GM19324 (cell line): ENCODE measurements around the gene HTR3A.

Experiments used
- ATAC-seq: cut with Tn5 transposase; IDR thresholded peaks from one replicate; pipeline ENCODE4 v1.9.1; 2021; ENCODE audit warnings: mild to moderate bottlenecking, moderate library complexity; ENCODE audit not compliant: unreplicated experiment, low FRiP score

The HTR3A gene

DNA sequence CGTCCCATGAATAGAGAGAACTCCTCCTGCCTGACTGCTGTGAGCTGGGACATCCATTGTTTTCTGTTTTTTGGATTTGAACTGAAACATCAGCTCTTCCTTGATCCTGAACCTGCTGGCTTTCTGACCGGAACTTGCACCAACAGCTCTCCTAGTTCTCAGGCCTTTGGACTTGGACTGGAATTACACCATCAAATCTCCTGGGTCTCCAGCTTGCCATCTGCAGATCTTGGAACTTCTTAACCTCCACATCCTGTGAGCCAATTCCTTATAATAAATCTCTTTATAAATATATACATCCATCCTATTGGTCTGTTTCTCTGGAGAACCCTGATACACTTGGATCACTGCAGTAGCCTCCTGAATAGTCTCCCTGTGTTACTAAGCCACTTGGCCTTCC lies 42.1 kb downstream of the HTR3A start:
- ATAC-seq: no peak

DNA sequence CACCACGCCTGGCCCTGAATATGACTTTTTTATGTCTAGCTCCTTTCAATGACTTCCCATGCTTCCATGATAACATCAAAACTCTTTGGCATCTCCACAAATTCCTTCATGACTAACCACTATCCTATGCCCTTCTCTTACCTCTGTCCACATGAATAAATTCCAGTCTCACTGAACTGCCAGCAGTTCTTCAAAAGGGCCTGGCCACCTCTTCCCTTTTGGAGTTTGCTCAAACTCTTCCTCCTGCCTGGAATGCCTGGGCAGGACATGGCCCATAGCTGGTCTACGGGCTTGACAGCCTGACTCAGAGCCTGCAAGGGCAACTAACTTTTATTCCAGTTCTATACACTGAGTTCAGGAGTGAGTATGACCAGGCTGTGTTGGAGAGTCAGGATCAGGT lies 42.8 kb downstream of the HTR3A start:
- ATAC-seq: no peak

DNA sequence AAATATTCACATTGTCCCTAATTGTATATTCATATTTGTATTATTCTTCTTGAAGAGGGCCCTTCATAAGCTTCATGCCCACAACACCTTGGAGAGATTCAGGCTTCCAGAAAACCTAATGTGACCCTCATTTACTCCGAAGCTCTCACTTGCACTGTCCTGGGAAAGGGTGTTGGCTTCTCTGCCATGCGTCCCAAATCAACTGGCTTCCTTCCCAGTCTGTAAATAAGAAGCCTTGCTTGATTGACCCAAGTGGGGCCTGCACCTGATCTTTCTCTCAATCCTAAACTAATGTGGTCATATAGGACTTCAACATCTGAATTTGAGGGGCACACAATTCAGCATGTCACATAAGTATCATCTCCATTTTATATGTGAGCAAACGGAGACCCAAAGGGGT lies 44.1 kb downstream of the HTR3A start:
- ATAC-seq: no peak

DNA sequence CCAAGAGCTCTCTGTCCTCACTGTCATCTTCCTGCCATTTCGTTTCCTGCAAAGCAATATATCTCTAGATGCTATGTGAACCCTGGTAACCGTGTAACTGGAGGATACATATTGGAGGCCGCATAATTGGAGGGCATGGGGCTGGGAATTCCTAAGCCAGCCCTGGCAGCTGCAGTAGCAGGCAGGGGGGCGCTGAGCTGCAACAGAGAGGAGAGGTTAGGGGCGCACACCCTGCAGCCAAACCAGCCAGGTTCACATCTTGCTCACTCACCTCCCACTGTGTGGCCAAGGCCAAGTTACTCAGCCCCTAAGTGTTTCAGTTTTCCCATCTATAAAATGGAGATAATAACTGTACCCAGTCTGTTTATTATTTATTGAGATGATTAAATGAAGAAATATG lies 44.7 kb downstream of the HTR3A start:
- no peak for ATAC-seq

DNA sequence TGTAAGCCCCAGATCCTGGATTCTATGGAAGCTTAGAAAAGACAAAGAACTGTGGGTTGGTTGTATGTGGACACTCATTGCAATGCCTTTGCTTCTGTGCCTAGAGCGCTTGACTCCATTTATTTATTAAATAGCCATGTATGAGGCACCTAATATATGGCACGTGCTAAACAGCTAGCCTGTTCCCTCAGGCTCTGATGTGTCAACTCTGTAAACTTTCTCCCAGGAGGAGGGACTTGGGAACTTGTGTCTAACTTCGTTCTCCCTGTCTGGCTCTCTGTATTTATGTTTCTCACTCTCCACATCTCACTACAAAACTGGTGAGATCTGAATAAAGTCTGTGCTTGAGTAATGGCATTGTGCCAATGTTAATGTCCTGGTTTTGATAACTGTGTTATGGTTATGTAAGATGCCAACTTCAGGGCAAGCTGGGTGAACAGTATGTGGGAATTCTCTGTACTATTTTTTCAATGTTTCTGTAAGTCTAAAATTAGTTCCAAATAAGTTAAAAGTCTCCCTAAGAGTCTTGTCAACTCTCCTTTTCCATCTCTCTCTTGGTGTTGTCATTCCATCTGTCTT lies 50.5 kb downstream of the HTR3A start:
- ATAC-seq: no peak

DNA sequence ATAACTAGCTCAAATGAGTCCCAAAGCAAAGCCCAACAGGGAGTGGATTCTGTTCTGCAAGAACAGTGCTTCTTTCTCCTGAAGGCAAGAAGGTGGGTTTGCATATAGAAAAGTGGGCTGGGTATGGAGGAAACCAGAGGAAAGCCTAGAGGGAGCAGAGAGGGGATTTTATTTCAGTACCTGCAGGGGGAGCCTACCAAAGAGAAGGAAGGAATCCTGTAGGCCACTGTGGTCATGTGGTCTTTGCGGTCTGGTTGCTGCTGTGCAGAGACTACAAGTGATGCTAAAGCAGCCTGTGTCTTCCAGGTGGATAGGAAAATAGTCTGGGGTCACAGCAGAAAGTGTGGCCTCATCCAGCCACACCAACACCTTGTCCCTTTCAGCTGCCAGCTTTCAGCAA lies 51.4 kb downstream of the HTR3A start:
- ATAC-seq: no peak

DNA sequence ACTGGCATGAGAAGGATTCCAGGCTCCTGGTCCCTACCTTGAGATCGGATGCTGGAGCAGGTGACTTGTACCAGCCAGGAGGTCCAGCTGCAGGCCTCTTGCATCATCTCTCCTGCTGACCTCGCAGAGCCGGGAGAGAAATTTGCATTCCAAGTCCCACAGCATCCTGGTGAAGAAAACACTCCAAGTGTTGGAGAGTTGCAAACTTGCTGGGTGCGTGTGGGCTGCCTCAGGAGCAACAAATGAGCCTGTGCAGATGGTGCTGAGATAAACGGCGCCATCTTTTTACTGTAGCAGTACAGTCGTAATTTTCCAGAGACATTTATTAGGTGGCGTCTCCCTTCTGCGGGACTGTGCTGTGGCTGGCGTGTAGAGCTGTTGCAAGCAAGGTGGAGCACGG lies 52.5 kb downstream of the HTR3A start:
- ATAC-seq: no peak

DNA sequence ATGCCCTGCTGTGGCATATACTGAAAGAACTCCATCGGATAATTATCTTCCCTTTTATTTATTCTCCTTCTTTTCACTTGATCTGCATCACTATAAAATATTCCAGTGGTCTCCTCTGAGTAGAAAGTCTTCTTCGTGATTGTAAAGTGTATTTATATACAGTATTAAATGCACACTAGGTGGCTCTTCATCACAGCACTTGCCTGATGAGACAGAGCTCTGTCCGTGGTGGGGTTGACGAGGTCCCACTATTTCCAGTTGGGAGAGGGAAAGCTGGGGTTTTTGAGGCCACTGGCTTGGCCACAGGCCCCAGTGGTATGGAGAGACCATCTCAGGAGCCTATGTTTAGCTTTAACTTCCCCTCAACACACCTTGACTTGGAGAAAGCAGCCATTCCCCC lies 53.0 kb downstream of the HTR3A start:
- ATAC-seq: no peak

DNA sequence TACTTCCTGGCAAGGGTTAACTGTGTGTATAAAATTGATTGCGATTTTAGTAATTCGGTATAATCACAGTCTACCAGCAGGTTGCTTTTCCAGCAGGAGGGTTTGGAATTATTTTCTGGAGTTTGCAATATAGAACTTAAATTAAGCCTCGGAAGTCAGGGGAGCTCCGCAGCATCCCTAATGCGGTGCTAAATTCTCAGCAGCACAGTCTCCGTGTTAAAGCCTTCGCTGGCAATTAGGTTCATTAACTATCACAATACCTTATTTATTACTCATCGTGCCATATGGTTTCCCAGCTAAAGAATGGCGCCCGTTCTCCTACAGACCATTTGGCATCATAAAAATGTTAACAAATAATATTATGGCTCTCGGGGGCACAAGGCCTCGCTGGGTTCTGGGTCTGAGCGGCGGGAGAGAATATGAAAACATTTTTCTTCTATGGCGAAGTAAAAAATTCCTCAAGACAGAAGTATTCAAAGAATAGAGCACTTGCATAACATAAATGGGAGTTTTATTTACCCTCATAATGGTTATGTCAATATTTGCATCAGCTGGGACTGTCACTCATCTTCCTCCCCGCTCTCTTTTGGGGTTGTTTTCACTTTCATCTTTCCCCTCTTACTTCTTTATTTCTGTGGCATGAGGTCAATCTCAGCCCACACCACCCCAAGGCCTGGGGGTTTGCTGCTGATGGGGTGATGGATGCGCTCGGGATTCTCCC lies 56.5 kb downstream of the HTR3A start:
- ATAC-seq: no peak

DNA sequence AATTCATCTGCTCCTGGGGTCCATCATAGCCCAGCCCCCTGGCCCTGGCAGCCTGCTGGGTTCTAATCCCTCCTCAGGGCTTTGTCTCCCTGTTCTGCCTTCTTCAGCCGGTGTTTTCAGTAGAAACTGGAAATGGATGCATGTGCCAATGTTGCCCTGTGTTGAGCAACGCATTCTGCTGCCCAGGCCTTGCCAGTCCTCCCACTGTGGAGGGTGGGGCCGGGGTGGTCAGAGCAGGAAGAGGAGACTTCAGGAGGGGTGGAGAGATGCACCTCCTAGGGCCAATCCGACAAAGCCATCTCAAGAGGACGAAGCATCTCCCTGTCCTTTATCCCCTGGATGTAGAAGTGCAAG lies 57.0 kb downstream of the HTR3A start:
- ATAC-seq: no peak

DNA sequence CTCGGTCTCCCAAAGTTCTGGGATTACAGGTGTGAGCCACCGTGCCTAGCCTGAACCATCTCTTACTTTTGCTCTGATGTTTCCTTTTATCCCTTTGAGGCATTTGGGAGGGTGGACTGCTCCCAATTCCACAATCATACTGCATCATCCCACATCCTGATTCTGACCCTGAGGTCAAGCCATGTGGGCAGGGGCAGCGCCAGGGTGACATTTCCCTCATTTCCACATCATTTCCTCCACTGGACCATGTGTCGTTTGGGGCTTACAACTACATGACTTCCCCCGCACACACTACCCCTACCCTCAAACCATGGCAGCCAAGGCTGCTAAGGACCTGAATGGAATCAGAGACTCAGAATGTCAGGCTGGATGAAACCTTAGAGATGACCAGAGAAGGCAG lies 58.2 kb downstream of the HTR3A start:
- ATAC-seq: no peak

DNA sequence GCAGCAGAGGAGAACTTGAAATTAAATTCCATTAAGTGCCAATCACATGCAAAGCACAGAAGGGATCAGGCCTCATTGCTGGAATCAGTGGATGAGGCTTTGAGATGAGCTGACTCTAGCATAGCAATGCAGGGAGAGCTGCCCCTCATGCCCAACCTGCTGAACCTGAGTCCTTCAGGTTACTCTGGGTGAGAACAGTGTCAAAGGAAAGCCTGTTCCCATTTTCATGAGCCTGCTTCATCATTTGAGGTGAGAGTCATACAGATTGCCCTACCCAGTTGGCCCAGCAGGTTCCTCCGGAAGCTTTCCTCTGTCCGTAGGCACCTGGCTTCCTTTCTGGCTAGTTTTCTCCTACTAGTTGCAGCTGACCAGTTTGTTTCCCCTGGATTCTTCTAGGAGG lies 58.7 kb downstream of the HTR3A start:
- no peak for ATAC-seq

DNA sequence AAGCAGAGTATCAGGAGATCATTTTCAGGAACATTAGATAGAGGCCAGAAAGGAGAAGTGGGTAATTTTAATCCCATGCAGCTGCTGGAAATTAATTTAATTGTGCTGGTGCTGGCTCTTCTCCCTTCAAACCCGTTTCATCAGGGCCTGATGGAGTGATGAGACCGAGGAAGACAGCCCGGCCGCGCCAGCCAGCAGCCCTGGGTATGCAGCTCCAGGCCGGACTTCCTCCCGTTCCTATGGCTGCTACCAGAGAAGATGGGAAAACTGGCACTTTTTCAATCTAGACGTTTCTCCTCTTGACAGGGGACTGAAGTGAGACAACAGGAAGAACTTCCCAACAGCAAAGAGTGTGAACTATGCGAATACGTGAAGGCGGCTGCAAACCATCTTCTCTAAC lies 60.0 kb downstream of the HTR3A start:
- no peak for ATAC-seq

DNA sequence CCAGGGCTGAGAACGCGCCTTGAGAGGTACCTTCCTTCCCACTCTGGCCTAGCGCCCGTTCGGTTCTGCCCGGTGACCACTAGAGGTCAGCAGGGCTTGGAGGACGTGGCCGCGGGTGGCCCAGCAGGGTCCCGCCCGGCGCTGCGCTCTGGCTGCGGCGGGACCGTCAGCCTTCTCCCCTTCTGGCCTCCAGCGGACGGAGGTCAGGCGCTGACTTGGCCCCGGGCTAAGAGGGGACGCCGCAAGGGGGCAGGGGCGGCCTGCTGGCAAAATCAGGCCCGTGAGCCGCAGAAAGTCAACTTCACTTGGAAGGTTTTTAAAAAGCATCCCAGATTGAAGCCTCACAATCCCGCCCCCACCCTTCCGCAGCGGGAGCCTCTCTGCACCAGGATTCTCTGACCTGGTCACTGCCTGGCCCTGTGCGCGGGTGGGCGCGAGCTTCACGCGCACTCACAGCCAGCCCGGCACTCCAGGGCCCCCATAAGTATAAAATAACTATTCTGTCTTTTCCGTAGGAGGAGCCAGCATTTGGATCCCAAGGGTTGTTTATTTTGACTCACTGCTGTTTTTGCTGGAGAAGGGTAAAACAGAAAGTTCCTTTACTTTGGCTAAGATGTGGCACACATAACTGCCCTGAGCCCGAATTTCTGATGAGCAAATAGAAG lies 61.4 kb downstream of the HTR3A start:
- no peak for ATAC-seq

DNA sequence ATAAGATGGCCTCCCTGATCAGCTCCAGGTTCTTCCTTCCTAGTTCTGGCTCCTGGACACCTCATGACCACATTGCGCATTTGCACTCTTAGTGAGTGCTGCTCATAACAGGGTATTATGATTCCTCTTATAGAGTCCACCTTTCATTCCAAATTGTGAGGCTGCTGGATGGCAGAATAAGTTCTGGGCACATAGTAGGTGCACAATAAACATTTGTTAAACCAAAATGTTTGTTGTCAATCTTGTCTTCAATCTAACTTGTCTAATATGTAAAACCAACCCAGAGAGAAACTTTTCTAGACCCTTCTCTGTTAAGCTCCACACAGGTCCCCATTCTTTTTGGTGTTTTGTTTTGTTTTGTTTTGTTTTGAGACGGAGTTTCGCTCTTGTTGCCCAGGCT lies 62.0 kb downstream of the HTR3A start:
- no peak for ATAC-seq

DNA sequence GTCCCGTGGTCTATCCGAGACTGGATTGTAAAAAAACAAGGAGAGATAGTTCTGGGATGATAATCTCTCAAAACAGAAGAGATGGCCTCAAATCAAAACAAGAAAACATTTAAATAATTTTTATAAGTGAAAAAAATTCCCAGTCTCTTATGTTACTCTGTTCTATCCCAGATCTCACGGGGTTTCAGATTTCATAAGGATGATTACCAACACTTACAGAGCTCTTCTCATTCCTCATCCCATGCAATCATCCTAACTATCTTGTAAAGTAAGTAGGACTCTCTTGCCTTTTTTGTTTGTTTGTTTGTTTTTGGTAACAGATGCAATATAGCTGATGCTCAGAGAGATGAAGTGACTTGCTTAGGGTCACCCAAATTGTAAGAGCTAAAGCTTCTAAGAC lies 64.6 kb downstream of the HTR3A start:
- no peak for ATAC-seq
